Calu3 (cell line): ENCODE data around the gene ATCAY. TPM values are rescaled to one million over a fixed set of nuclear protein-coding genes. Genes with fewer than 3 reads are reported as not detected.
A peak's percentile ranks its signal among the peaks of the same experiment; 100 is the strongest.

Experiments used
- BruUV-seq: library from RNA; stranded (reverse); fragments of 400-500 nt; replicated peaks from 2 replicates; lab custom pipeline; 2021; lab: Mats Ljungman, UMichigan
- CTCF ChIA-PET: fragments of 300-600 bp; sonication (Branson Sonifier 250); formaldehyde crosslinking; loops from one replicate; lab custom pipeline; 2022; ENCODE audit warnings: antibody characterized with exemption; lab: Charles Lee
- DNase-seq: peaks from one replicate; pipeline ENCODE4 v3.0.0; 2022
- H3K27ac Mint-ChIP-seq: one replicate; pipeline ENCODE4 v1.8.0; 2022; ENCODE audit warnings: mixed read lengths; ENCODE audit not compliant: unreplicated experiment
- H3K27me3 Mint-ChIP-seq: one replicate; pipeline ENCODE4 v1.8.0; 2022; ENCODE audit warnings: mixed read lengths; ENCODE audit not compliant: unreplicated experiment
- H3K36me3 Mint-ChIP-seq: one replicate; pipeline ENCODE4 v1.8.0; 2022; ENCODE audit warnings: mild to moderate bottlenecking, moderate library complexity, mixed read lengths; ENCODE audit not compliant: insufficient read depth, unreplicated experiment
- H3K4me1 Mint-ChIP-seq: one replicate; pipeline ENCODE4 v1.8.0; 2022; ENCODE audit warnings: mild to moderate bottlenecking, low read depth, mixed read lengths; ENCODE audit not compliant: unreplicated experiment
- H3K4me3 Mint-ChIP-seq: one replicate; pipeline ENCODE4 v1.8.0; 2022; ENCODE audit warnings: mild to moderate bottlenecking, low read depth, moderate library complexity, mixed read lengths; ENCODE audit not compliant: unreplicated experiment
- H3K9me3 Mint-ChIP-seq: one replicate; pipeline ENCODE4 v1.8.0; 2022; ENCODE audit warnings: low read depth, mixed read lengths; ENCODE audit not compliant: unreplicated experiment
- intact Hi-C: fragments of 100-400 bp; cut with micrococcal nuclease; formaldehyde crosslinking; loops from one replicate; pipeline ENCODE4 v1.10.0; 2022; ENCODE audit not compliant: unreplicated experiment
- total RNA-seq: library from RNA; stranded (reverse); gene quantifications from 2 replicates; pipeline ENCODE4 v1.2.3, GENCODE V29; 2022
- TF ChIP-seq, protein P1 (sequence below): fragments of 200-600 bp; IDR thresholded peaks from one replicate; pipeline ENCODE4 v1.8.0; 2022; ENCODE audit warnings: antibody characterized with exemption; ENCODE audit not compliant: unreplicated experiment

The ATCAY gene
- total RNA-seq, 1 experiment from 2014 or later: not detected

DNA sequence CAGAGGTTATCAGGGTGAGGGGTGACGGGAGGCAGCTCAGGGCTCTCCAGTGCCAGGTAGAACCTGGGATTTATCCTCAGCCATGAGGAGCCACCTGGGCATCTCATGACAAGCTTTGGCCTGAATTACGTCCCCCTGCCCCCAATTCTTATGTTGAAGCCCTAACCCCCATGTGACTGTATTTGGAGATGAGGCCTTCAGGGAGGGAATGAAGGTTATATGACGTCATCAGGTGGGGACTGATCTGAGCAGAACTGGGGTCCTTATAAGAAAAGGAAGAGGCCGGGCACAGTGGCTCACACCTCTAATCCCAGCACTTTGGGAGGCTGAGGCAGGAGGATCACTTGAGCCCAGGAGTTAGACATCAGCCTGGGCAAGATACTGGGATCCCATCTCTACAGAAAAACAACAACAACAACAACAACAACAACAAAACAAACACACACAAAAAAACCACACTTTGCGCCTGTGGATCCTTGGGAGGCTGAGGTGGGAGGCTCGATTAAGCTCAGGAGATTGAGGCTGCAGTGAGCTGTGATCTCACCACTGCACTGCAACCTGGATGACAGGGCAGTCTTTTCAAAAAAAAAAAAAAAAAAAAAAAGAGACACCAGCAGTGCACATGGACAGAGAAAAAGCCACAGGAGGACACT is 30.0 kb upstream of the ATCAY start:
- H3K4me3 Mint-ChIP-seq: no peak overlapping the region
- CTCF ChIA-PET: interaction anchor here (0.6 to 1.8 kb wide), 2 partner anchors 88 to 381 kb away, joined by 3 to 7 read pairs; partner anchors contain the start of gene MRPL54
- TF ChIP-seq, protein P1, sequence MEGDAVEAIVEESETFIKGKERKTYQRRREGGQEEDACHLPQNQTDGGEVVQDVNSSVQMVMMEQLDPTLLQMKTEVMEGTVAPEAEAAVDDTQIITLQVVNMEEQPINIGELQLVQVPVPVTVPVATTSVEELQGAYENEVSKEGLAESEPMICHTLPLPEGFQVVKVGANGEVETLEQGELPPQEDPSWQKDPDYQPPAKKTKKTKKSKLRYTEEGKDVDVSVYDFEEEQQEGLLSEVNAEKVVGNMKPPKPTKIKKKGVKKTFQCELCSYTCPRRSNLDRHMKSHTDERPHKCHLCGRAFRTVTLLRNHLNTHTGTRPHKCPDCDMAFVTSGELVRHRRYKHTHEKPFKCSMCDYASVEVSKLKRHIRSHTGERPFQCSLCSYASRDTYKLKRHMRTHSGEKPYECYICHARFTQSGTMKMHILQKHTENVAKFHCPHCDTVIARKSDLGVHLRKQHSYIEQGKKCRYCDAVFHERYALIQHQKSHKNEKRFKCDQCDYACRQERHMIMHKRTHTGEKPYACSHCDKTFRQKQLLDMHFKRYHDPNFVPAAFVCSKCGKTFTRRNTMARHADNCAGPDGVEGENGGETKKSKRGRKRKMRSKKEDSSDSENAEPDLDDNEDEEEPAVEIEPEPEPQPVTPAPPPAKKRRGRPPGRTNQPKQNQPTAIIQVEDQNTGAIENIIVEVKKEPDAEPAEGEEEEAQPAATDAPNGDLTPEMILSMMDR: no peak
- DNase-seq: no peak
- intact Hi-C loops: loop anchor here (5.0 to 10.0 kb wide), 2 partner anchors 137 to 354 kb away; partner anchors contain the start of gene EEF2
- no peak overlapping the region for H3K27ac Mint-ChIP-seq
- BruUV-seq: no TSS peak
- H3K9me3 Mint-ChIP-seq: no peaks in the 10 kb centered on the region
- H3K27me3 Mint-ChIP-seq: no peaks in the 10 kb centered on the region
- peaks cover 21% of the 10 kb centered on the region for H3K4me1 Mint-ChIP-seq
- peaks cover 2% of the 10 kb centered on the region for H3K36me3 Mint-ChIP-seq

DNA sequence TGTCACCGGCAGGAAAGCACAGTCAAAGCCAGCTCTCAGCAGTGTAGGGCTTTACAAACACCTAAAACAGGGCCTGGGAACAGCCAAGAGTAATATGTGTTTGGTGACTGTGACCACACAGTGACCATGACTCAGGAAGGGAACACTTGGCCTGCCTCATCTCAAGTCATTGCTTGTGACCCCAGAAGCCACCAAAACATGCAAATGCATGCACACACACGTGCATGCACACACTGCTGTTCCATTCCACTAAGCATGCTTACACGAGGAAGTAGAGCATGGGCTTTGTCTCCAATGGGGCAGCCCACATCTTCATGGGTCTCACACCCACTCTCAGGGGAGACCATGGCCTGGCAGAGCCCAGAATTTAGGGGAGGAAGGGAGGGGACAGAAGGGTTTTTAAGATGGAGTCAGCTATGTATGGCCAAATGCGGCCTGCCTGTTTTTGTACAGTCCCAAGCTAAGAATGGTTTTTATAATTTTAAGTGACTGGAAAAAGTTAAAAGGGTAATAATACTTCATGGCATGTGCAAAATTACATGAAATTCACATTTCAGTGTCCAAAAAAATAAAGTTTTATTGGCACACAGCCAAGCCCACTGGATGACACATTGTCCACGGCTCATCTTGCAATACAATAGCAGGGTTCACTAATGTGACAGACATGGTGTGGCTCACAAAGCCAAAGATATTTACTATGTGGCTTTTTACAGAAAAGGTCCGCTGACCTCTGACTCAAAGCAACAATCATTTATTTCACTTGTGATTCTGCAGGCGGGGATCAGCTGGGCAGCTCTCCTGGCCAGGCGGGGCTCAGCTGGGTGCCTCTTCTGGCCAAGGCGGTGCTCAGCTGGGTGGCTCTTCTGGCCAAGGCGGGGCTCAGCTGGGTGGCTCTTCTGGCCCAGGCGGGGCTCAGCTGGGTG is 29.0 kb upstream of the ATCAY start:
- no peak overlapping the region for H3K27ac Mint-ChIP-seq
- TF ChIP-seq, protein P1: no peak
- no peak overlapping the region for H3K4me3 Mint-ChIP-seq
- intact Hi-C loops: loop anchor here (5.0 to 10.0 kb wide), 2 partner anchors 136 to 353 kb away; partner anchors contain the start of gene EEF2
- peaks cover 5% of the 10 kb centered on the region for H3K36me3 Mint-ChIP-seq
- peaks cover 26% of the 10 kb centered on the region for H3K4me1 Mint-ChIP-seq
- CTCF ChIA-PET: interaction anchor here (0.6 to 1.6 kb wide), 5 partner anchors 63 to 382 kb away, joined by 3 to 10 read pairs (median 3); no protein-coding TSS in a partner anchor
- no TSS peak for BruUV-seq
- peak; percentile 22 for DNase-seq
- H3K27me3 Mint-ChIP-seq: no peaks in the 10 kb centered on the region
- H3K9me3 Mint-ChIP-seq: no peaks in the 10 kb centered on the region

DNA sequence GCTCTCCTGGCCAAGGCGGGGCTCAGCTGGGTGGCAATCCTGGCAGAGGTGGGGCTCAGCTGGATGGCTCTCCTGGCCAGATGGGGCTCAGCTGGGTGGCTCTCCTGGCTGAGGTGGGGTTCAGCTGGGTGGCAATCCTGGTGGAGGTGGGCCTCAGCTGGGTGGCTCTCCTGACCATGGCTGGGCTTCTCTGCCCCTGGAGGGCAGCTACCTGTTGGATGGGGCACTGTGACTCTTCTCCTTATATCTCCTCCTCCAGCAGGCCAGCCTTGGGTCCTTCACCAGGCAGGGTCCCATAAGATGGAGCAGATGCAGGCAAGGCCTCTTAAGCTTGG is 28.3 kb upstream of the ATCAY start:
- Mint-ChIP-seq H3K27ac (no peak overlapping the region), H3K9me3 (no peaks in the 10 kb centered on the region), H3K4me3 (no peak overlapping the region), H3K36me3 (peaks cover 5% of the 10 kb centered on the region), H3K27me3 (no peaks in the 10 kb centered on the region), H3K4me1 (peaks cover 26% of the 10 kb centered on the region)
- no peak for DNase-seq
- TF ChIP-seq, protein P1: no peak
- BruUV-seq: no TSS peak
- CTCF ChIA-PET: interaction anchor here (0.5 to 1.6 kb wide), 9 partner anchors 30 to 349 kb away, joined by 3 to 16 read pairs (median 3); no protein-coding TSS in a partner anchor
- intact Hi-C loops: loop anchor here (5.0 to 10.0 kb wide), 2 partner anchors 135 to 353 kb away; partner anchors contain the start of gene EEF2

DNA sequence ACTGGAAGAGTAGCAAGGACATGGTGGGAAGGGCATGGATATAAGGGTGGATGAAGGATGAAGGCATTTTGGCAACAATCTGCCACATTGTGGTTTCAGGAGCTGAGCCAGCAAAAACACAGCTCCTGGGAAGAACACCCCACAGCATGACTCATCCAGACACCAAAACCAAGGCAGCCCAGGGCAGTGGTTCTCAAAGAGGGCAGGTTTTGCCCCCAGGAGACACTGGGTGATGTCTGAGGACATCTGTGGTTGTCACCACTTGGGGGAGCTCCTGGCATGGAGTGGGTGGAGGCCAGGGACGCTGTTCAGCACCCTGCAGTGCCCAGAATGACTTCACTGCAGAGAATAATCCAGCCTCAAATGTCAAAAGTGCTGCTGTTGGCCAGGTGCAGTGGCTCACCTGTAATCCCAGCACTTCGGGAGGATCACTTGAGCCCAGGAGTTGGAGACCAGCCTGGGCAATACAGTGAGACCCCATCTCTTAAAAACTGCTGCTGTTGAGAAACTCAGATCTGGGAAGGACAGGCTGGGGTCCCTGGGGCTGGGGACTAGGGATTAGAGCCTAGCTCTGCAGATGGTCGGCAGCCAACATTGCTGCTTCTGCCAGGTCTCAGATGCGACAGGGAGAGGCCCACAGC is 27.8 kb upstream of the ATCAY start:
- CTCF ChIA-PET: interaction anchor here (0.5 to 1.6 kb wide), 8 partner anchors 31 to 349 kb away, joined by 3 to 16 read pairs (median 3); no protein-coding TSS in a partner anchor
- peaks cover 26% of the 10 kb centered on the region for H3K4me1 Mint-ChIP-seq
- H3K27me3 Mint-ChIP-seq: no peaks in the 10 kb centered on the region
- DNase-seq: peak; percentile 84
- H3K36me3 Mint-ChIP-seq: peaks cover 5% of the 10 kb centered on the region
- intact Hi-C loops: loop anchor here (5.0 to 10.0 kb wide), 2 partner anchors 135 to 352 kb away; partner anchors contain the start of gene EEF2
- no TSS peak for BruUV-seq
- TF ChIP-seq, protein P1: peak; percentile 51
- H3K4me3 Mint-ChIP-seq: no peak overlapping the region
- no peak overlapping the region for H3K27ac Mint-ChIP-seq
- H3K9me3 Mint-ChIP-seq: no peaks in the 10 kb centered on the region
